GM18508 (cell line): Measurements from ENCODE around the gene MATN4.

ENCODE experiments used
- ATAC-seq: cut with Tn5 transposase; IDR thresholded peaks from one replicate; pipeline ENCODE4 v1.9.1; 2021; ENCODE audit warnings: moderate number of reproducible peaks; ENCODE audit not compliant: insufficient read depth, unreplicated experiment

The MATN4 gene

DNA sequence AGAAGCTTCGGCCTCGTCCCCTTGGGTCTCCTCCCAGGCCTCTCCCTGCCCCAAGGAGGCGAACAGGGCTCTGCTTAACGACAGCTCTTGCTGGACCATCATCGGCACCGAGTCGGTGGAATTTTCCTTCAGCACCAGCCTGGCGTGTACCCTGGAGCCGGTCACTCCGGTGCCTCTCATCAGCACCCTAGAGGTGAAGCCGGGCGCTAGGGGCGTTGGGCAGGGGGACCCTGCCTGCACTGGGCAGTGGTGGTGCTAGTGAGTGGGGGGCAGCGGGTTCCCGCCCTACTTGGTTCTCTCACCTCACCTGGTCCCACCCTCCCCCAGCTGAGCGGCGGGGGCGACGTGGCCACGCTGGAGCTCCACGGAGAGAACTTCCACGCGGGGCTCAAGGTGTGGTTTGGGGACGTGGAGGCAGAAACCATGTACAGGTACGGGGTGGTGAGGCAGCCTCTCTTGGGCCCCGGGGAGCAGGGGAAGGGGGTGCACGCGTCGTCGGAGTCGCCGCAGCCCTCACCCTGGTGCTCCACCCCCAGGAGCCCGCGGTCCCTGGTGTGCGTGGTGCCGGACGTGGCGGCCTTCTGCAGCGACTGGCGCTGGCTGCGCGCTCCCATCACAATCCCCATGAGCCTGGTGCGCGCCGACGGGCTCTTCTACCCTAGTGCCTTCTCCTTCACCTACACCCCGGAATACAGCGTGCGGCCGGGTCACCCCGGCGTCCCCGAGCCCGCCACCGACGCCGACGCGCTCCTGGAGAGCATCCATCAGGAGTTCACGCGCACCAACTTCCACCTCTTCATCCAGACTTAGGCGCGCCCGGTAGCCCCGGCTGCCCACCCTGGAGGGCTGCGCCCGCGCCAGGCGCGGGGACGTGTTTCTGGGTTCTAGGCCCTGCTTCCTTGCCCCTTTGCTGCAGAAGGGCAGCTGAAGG lies 8.3 kb upstream of the MATN4 start:
- ATAC-seq, result no peak

DNA sequence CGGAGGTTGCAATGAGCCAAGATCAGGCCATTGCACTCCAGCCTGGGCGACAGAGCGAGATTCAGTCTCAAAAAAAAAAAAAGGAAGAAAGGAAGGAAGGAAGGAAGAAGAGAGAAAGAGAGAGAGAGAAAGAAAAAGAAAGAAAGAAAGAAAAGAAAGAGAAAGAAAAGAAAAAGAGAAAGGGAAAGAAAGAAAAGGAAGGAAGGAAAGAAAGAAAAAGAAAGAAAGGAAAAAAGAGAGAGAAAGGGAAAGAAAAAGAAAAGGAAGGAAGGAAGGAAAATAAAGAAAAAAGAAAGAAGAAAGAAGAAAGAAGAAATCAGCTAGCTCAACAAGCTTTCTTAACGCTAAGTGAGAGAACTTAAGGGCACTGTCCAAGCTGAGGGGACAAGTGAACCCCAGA lies 7.6 kb upstream of the MATN4 start:
- ATAC-seq, result no peak

DNA sequence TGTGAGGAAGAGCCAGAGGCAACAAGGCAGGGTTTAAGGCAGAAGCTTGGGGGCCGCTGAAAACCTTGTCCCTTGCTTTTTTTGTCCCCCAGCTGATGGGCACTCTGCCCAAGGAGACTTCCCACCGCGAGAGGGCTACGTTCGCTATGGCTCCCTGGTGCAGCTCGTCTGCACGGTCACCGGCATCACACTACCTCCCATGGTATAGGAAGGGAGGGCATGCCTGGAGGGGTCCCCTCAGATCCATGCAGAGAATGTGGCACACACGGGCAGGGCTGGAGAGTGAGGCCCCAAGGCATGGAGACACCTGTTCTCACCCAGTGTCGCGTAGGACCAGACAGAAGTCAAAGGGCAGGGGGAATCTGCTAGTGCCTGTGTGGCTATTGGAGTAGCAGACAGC lies 5.8 kb upstream of the MATN4 start:
- no peak for ATAC-seq

GRCh38 chr20:45313065-45313695 lies 5.1 kb upstream of the MATN4 start:
- ATAC-seq, result no peak

- ATAC-seq, result no peak
Observed at GRCh38 chr20:45312241-45312640, 4.1 kb upstream of the MATN4 start.

- ATAC-seq, result no peak
Observed at GRCh38 chr20:45311589-45312211, 3.6 kb upstream of the MATN4 start.

GRCh38 chr20:45309075-45309474 lies 976 bp upstream of the MATN4 start:
- ATAC-seq, result no peak

GRCh38 chr20:45307076-45307640 lies 941 bp downstream of the MATN4 start:
- ATAC-seq, result no peak

DNA sequence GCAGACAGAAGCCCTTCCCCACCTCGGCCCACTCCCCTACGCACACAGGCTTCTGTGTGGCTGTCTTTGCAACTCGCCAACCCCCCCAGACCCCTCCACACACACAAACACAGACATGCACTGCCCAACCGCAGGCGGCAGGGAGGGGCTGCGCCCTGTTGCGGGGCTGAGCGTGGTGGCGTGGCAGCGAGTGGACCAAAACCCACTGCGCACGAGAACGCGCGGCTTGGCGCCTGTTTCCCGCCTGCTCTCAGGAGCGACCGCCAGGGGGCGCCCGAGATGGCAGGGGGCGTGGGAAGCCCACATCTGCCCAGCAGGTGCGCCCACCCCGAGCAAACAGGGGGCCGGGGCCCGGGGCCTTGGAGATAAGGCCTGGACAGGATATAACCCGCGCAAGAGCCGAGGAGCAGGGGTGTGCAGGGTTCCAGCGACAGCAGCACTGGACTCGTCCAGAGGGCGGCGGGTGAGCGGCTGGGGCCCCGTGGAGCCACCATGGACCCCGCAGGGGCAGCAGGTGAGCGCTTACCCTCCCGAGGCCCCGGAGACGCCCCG lies 1.6 kb downstream of the MATN4 start, which contains the start of gene RBPJL:
Gene RBPJL, plus strand, starts transcription at position 410 of the 552 bp plus-strand sequence. Its CDS starts 83 bp downstream, at position 493.
- ATAC-seq, result no peak

- no peak for ATAC-seq
Observed at GRCh38 chr20:45305262-45305661, 2.8 kb downstream of the MATN4 start.

GRCh38 chr20:45304464-45304999 lies 3.6 kb downstream of the MATN4 start:
- no peak for ATAC-seq

DNA sequence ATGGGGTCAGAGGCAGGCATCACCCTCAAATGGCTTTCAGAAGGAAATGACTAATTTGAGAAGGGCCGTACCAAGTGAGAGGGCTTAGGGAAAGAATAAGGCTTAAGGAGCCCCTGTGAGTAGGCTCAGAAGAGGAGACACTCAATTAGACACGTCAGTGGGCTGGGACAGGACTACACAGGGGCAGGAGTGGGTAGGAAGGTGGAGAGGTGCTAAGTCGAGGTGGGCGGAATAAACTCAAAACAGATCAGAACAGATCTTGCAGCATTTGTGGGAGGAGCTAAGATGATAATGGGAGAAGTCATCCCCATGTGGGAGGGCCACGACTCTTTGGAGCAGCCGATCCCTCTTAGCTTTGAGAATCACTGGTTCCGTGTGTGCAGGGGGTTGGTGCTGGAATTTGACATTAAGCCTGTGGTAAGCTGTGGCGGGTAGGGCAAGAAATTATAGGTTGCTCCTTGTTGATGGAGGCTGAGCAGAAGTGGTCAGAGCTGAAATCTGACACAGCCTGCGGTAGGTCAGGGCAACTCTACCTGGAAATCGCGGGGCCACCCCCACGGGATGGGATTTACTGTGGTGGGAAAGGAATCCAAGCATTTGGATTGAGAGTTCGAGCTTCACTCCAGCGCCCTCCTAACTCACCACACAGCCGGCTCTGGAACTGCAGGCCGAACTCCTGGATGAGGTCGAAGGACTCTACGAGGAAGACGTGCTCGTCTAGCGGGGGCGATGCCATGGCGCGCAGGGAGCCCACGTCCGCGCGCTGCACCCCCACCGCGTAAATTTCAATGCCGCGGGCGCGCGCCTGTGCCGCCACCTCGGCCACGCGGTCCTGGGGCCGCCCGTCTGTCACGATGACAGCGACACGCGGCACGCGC lies 4.3 kb downstream of the MATN4 start:
- no peak for ATAC-seq

- ATAC-seq, result no peak
Observed at GRCh38 chr20:45301824-45302271, 6.3 kb downstream of the MATN4 start.

DNA sequence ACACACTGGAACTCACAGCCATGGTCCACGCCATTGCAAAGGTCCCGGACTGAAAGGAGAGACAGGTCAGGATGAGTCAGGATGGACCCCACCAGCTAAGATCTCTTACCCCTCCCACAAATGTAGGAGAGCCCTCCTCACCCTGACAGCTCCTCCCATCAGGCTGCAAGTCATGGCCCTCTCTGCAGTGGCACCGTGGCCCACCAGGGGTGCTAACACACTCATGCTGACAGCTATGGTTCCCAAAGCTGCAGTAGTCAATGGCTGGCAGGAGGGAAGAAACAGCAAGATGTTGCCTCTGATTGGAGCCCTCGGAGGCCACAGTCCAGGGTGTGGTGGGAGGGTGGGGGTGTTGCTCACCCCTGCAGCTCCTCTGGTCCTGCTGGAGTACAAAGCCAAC lies 7.1 kb downstream of the MATN4 start:
- ATAC-seq, result no peak

- no peak for ATAC-seq
Observed at GRCh38 chr20:45299786-45300185, 8.3 kb downstream of the MATN4 start.

DNA sequence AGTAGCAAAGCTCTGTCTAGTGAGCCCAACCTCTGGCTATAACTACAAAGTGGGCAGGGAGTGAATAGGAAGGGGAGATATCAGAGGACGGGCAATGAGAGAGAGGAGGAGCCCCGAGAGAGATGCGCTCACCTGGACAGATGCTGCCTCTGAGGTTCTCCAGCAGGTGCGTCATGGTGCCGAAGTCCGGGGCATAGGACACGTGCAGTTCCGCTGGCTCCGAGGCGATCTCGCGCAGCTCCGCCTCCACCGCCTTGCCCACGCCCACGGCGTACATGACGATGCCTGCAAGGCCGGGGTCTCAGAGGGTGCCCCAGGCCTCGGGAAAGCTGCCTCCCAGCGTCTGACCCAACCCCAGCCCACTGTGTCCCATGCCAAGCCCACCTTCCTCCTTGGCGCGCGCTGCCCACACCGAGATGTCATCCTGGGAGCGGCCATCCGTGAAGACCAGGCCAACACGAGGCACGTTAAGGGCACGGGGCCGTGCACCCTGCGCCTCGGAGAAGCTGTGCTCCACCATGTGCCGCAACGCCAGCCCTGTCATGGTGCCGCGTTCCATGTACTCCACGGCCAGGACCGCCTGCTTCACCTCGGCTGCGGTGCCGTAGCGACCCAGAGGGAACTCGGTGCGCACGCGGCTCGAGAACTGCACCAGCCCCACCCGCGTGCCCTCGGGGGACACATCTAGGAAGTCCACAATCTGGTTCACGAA lies 10.2 kb downstream of the MATN4 start:
- ATAC-seq, result no peak

DNA sequence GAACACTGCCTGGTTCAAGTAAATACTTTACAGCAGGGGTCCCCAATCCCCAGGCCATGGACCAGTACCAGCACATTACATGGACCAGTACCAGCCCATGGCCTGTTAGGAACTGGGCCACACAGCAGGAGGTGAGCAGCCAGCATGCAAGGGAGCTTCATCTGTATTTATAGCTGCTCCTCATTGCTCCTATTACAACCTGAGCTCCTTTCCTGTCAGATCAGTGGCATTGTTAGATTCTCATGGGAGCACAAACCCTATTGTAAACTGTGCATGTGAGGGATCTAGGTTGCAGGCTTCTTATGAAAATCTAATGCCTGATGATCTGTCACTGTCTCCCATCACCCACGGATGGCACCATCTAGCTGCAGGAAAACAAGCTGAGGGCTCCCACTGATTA lies 13.4 kb downstream of the MATN4 start:
- no peak for ATAC-seq

DNA sequence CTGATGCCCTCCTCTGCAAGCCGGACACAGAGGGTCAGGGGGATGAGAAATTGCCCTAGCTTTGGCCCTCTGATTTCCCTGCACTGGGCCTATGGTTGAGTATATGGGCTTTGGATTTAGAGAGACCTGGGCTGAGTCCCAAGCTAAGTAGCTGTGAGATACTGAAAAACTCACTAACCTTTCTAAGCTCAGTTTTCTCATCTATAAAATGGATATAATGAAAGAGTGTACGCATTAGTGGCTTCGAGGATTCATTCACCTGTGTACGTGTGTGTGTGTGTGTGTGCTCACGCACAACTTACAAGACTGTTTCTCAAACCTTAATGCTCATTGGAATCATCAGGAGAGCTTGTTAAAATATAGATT lies 14.1 kb downstream of the MATN4 start:
- no peak for ATAC-seq
